Lower leg skin (tissue), 4 donors: ENCODE measurements around the gene BACH1. TPM values are rescaled to one million over a fixed set of nuclear protein-coding genes. Genes with fewer than 3 reads are reported as not detected.

Experiments used
- DNase-seq, 2 donors: peaks; one replicate each; pipeline ENCODE4 v3.0.0-alpha.2; 2019; ENCODE audit warnings: low spot score in 2 of 2
- H3K4me3 ChIP-seq: fragments of 200-600 bp; sonication (generic); 2 replicates; pipeline ENCODE4 v1.5.1; 2017; ENCODE audit warnings: mild to moderate bottlenecking, low read depth; ENCODE audit not compliant: poor library complexity, severe bottlenecking
- POLR2A ChIP-seq, 2 donors: fragments of 450-650 bp; IDR thresholded peaks; one replicate each; pipeline ENCODE4 v1.6.1; 2016 to 2017; ENCODE audit warnings: antibody characterized with exemption in 2 of 2, mild to moderate bottlenecking in 1 of 2, moderate library complexity in 1 of 2
- WGBS, 2 donors: methylation state at CpG; one replicate each; pipeline ENCODE4 v1.1.5; 2018; 5-methylcytosine and 5-hydroxymethylcytosine counted together
- intact Hi-C: fragments of 100-400 bp; cut with DNase I; formaldehyde crosslinking; loops from one replicate; pipeline ENCODE4 v1.15.0; 2023; ENCODE audit warnings: low total_unique reads
- total RNA-seq, 4 donors: library from RNA; depleted of rRNA; stranded (reverse); fragments of >200 nt; gene quantifications; one replicate each; pipeline ENCODE4 v1.1.0, GENCODE V29; 2016
- TF ChIP-seq, protein P1 (sequence below), 3 donors: fragments of 450-650 bp; IDR thresholded peaks; one replicate each; pipeline ENCODE4 v1.5.1; 2016; ENCODE audit warnings: antibody characterized with exemption in 3 of 3, mild to moderate bottlenecking in 3 of 3, moderate library complexity in 2 of 3

Gene BACH1
- total RNA-seq, 4 donors from 2014 or later = 87.7 to 96.4 (median 91.0) TPM

DNA sequence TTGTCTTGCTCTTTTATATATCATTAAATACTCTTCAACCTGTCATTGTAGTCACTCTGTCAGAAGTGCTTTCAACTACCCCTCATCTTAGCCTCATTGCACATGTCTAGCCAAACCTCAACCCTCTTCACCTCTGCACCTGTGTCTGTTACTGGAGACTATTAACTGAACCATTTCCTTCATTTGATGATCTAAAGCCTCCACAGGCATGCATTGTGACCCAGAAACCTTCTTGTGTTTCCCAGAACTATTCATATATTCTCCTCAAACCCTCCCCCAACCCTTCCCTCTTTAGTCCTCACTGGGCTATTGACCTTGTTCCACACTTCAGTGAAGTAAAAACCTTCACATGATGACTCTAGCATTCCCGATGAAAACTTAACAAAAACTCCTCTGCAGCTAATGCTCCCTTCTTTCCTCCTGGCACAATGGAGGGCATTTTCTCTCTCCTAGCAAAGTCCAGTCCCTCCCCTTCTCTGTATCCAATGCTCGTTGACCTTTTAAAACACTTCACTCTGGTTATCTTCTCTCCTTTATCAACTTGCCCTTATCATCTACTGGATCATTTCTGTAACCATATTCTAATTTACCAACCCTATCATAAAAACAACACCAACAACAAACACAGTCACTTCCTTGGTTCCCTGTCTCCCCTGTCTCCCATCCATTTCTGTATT lies 86.1 kb downstream of the BACH1 start:
- no peak for DNase-seq
- intact Hi-C loops = no loop called here
- no peak overlapping the region for H3K4me3 ChIP-seq
- no peak for TF ChIP-seq POLR2A (IDR thresholded peaks at IDR 0.05)
- TF ChIP-seq, protein P1, sequence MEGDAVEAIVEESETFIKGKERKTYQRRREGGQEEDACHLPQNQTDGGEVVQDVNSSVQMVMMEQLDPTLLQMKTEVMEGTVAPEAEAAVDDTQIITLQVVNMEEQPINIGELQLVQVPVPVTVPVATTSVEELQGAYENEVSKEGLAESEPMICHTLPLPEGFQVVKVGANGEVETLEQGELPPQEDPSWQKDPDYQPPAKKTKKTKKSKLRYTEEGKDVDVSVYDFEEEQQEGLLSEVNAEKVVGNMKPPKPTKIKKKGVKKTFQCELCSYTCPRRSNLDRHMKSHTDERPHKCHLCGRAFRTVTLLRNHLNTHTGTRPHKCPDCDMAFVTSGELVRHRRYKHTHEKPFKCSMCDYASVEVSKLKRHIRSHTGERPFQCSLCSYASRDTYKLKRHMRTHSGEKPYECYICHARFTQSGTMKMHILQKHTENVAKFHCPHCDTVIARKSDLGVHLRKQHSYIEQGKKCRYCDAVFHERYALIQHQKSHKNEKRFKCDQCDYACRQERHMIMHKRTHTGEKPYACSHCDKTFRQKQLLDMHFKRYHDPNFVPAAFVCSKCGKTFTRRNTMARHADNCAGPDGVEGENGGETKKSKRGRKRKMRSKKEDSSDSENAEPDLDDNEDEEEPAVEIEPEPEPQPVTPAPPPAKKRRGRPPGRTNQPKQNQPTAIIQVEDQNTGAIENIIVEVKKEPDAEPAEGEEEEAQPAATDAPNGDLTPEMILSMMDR (IDR thresholded peaks at IDR 0.05) = no peak
- 78% methylated on average over 2 of the region's 2 CpGs for WGBS, 2 donors

DNA sequence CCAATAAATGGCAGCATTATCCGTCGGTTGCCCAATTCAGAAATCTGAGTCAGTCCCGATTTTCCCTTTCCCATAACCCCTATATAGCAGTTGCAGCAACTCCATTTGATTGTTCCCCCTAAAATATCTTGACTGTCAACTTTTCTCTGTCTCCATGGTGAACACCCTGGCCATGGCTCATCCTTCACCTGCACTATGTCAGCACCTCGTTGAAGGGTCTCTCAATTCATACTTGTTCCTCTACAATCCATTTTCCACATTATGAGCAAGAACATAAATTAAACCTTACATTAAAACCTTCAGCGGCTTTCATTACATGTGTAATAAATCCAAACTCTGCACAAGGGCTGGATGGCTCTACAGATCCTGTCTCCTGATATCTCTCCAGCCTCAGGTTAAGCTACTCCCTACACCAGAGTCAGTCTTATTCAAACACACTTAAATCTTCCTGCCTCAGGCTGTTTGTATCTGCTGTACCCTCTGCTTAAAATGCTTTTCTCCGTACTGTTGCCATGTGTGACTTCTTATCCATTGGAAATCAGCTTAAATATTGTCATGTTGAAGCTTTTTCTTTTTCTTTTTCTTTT lies 87.3 kb downstream of the BACH1 start:
- intact Hi-C loops = no loop called here

DNA sequence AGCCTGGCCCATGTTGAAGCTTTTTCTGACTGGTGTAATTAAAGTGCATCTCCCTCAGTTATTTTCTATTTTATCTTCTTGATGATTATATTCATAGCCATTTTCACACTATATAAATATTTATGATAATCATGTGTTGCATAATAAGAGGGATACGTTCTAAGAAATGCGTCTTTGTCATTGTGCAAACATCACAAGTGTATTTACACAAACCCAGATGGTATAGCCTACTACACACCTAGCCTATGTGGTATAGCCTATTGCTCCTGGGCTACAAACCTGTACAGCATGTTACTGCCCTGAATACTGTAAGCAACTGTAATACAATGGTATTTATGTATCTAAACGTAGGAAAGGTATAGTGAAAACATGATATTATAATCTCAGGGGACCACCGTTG lies 88.1 kb downstream of the BACH1 start:
- DNase-seq = no peak
- intact Hi-C loops = no loop called here
- H3K4me3 ChIP-seq = no peak overlapping the region
- 71 to 78% methylated on average over 4 of the region's 4 CpGs for WGBS, 2 donors
- TF ChIP-seq, protein P1 (IDR thresholded peaks at IDR 0.05) = no peak
- TF ChIP-seq POLR2A (IDR thresholded peaks at IDR 0.05) = no peak

More for the DNA sequence above, 87.3 kb downstream of the BACH1 start:
- no peak overlapping the region for H3K4me3 ChIP-seq
- whole genome bisulfite sequencing, 2 donors = 54 to 64% methylated on average over 6 of the region's 6 CpGs
- no peak for DNase-seq
- TF ChIP-seq, protein P1 (IDR thresholded peaks at IDR 0.05) = no peak
- no peak for TF ChIP-seq POLR2A (IDR thresholded peaks at IDR 0.05)

DNA sequence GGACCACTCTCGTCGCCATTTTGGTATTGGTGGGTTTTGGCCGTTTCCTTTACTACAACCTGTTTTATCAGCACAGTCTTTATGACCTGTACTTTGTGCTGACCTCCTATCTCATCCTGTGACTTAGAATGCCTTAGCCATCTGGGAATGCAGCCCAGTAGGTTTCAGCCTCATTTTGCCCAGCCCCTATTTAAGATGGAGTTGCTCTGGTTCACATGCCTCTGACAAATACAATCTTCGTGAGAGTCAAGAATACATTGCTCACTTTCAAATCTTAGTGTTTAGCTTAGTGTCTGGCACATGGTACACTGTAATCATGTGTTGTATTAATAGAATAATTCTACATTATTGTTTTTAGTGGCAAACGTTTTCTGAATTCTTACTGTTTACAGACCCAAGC lies 88.9 kb downstream of the BACH1 start:
- 92 to 95% methylated on average over 5 of the region's 5 CpGs for WGBS, 2 donors
- no peak for DNase-seq
- TF ChIP-seq POLR2A (IDR thresholded peaks at IDR 0.05) = no peak
- TF ChIP-seq, protein P1 (IDR thresholded peaks at IDR 0.05) = no peak

DNA sequence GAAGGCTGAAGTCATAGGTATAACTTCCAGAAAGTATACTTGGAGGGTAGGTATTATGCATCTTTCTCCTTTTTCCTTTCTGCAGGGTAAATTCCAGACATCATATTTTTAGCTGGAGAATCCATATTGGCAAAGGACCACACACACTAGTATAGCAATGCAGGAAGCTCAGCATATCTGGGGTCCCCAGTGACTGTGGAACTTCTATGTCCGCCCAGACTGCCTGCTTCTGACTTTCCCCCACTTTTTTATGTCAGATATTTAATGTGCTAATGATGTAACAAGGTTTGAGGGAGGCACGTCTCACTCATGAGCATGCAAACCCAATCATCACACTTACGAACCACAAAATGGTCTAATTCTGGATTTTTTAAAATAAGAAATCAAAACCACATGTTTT lies 90.4 kb downstream of the BACH1 start:
- intact Hi-C loops = no loop called here
- no peak for DNase-seq
- TF ChIP-seq, protein P1 (IDR thresholded peaks at IDR 0.05) = no peak
- TF ChIP-seq POLR2A (IDR thresholded peaks at IDR 0.05) = no peak
- WGBS, 2 donors = 74 to 83% methylated on average over 3 of the region's 3 CpGs
- no peak overlapping the region for H3K4me3 ChIP-seq

More for the DNA sequence above, 88.9 kb downstream of the BACH1 start:
- intact Hi-C loops = no loop called here
- no peak overlapping the region for H3K4me3 ChIP-seq
